Activated T-cell treated with anti-CD3 and anti-CD28 coated beads, Interleukin-2, amount 50 U/mL, for 24 hours (primary cell): ENCODE data around the gene RBM39.
A peak's percentile ranks its signal among the peaks of the same experiment; 100 is the strongest.
"Not testable (repeated sequence)": the region's sequence is repeated elsewhere in the genome, so short reads cannot be mapped to it uniquely, and the experiment has no call there.

Experiments used
- DNase-seq: peaks from one replicate; pipeline ENCODE4 v3.0.0-alpha.2; 2020
- H3K27ac Mint-ChIP-seq: 2 replicates; pipeline ENCODE4 v1.8.0; 2020; ENCODE audit warnings: mild to moderate bottlenecking, mixed read lengths
- H3K27me3 Mint-ChIP-seq: 2 replicates; pipeline ENCODE4 v1.8.0; 2020; ENCODE audit warnings: mixed read lengths
- H3K36me3 Mint-ChIP-seq: 2 replicates; pipeline ENCODE4 v1.8.0; 2020; ENCODE audit warnings: low read depth, mixed read lengths
- H3K4me1 Mint-ChIP-seq: 2 replicates; pipeline ENCODE4 v1.8.0; 2020; ENCODE audit warnings: low read depth, mixed read lengths
- H3K4me3 Mint-ChIP-seq: 2 replicates; pipeline ENCODE4 v1.8.0; 2020; ENCODE audit warnings: mild to moderate bottlenecking, moderate library complexity, mixed read lengths
- H3K9me3 Mint-ChIP-seq: 2 replicates; pipeline ENCODE4 v1.8.0; 2020; ENCODE audit warnings: mixed read lengths

Gene RBM39

DNA sequence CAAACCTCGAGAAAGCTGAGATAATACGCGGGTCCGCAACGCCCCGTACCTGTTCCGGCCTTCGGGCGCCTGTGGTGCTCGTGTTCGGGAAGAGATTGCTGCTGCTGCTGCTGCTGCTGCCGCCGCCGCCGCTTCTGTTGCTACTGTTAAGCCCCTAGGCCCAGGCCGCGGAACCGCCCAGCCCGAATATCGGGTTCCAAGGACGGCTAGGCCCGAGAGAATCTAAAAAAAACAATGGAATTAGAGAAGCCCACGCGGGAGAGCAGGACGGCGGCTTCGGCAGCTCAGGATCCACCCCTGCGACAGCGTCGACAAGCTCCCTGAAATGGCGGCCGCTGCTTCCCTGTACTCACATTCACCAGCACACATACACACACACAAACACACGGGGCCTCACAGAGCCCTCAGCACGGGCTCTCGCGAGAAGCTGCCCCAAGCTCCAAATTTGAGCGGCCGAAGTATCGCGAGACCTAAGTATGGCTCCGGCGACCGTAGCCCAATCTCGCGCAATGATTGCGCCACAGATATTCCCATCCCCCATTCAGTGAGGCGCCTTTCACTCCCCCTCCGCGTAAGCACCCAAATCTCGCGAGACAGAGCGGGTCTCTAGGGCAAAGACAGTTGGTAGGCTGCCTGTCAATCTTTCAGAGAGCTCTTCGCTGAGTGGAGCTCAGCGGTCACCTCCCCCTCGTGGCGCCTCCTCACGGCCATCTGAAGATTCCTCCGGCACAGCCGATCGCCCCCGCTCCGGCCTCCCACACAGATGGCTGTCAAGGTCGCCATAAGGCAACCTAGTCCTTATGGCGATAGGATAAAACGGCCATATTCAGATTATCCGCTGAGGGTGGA, at the start of gene RBM39:
RBM39 (minus strand) TSS at position 369 of the 849 bp plus-strand sequence. CDS start 1,386 bp downstream, outside the sequence.
- DNase-seq = peak; percentile 97
- Mint-ChIP-seq H3K27ac (peak within 1 kb of the TSS; percentile 98), H3K27me3 (no peaks in the 10 kb centered on the region), H3K4me1 (peaks cover 45% of the 10 kb centered on the region), H3K9me3 (no peaks in the 10 kb centered on the region), H3K4me3 (peak within 1 kb of the TSS; percentile 97), H3K36me3 (peaks cover 57% of the 10 kb centered on the region)

GRCh38 chr20:35791821-35792220, 49.8 kb upstream of the RBM39 start:
- Mint-ChIP-seq H3K27ac (peak overlapping the region; percentile 66), H3K4me1 (peaks cover 36% of the 10 kb centered on the region), H3K36me3 (peaks cover 41% of the 10 kb centered on the region), H3K27me3 (no peaks in the 10 kb centered on the region), H3K9me3 (no peaks in the 10 kb centered on the region), H3K4me3 (no peak overlapping the region)
- no peak for DNase-seq

- Mint-ChIP-seq H3K9me3 (no peaks in the 10 kb centered on the region), H3K36me3 (peaks cover 41% of the 10 kb centered on the region), H3K27me3 (no peaks in the 10 kb centered on the region), H3K4me3 (no peak overlapping the region), H3K4me1 (peaks cover 32% of the 10 kb centered on the region), H3K27ac (no peak overlapping the region)
- DNase-seq = no peak
Measured at GRCh38 chr20:35791097-35791496, 49.0 kb upstream of the RBM39 start.

DNA sequence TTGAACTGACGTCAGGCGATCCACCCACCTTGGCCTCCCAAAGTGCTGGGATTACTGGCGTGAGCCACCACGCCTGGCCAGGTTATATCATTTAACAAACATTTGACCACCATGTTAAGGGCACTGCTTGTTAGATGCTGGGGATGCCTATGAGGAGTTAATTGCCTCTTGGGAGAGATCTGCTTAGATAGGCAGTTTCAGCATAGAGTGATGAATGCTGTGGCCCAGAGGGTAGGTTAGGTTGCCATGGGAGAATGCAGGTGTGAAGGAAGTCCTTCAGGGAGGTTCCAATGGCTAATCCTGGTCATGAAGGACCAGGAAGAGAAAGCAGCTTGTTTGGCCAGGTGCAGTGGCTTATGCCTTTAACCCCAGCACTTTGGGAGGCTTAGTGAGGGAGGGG, 46.7 kb upstream of the RBM39 start:
- Mint-ChIP-seq H3K27me3 (no peaks in the 10 kb centered on the region), H3K4me1 (peaks cover 23% of the 10 kb centered on the region), H3K36me3 (peaks cover 40% of the 10 kb centered on the region), H3K4me3 (no peak overlapping the region), H3K9me3 (no peaks in the 10 kb centered on the region), H3K27ac (no peak overlapping the region)
- no peak for DNase-seq

- H3K36me3 Mint-ChIP-seq = peaks cover 51% of the 10 kb centered on the region
- not testable (repeated sequence) for H3K27ac Mint-ChIP-seq, H3K27me3 Mint-ChIP-seq, H3K4me3 Mint-ChIP-seq, H3K9me3 Mint-ChIP-seq, DNase-seq
- peaks cover 17% of the 10 kb centered on the region for H3K4me1 Mint-ChIP-seq
Measured at GRCh38 chr20:35785541-35785940, 43.5 kb upstream of the RBM39 start.

DNA sequence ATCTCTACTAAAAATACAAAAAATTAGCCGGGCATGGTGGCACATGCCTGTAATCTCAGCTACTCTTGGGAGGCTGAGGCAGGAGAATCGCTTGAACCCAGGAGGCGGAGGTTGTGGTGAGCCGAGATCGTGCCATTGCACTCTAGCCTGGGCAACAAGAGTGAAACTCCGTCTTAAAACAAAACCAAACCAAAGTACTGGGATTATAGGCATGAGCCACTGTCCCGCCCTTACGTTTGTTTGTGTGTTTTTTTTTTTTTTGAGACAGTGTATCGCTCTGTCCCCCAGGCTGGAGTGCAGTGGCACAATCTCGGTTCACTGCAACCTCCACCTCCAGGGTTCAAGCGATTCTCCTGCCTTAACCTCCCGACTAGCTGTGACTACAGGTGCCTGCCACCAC, 41.8 kb upstream of the RBM39 start:
- not testable (repeated sequence) for DNase-seq, H3K27ac Mint-ChIP-seq, H3K4me3 Mint-ChIP-seq, H3K27me3 Mint-ChIP-seq, H3K9me3 Mint-ChIP-seq
- peaks cover 24% of the 10 kb centered on the region for H3K4me1 Mint-ChIP-seq
- peaks cover 51% of the 10 kb centered on the region for H3K36me3 Mint-ChIP-seq

DNA sequence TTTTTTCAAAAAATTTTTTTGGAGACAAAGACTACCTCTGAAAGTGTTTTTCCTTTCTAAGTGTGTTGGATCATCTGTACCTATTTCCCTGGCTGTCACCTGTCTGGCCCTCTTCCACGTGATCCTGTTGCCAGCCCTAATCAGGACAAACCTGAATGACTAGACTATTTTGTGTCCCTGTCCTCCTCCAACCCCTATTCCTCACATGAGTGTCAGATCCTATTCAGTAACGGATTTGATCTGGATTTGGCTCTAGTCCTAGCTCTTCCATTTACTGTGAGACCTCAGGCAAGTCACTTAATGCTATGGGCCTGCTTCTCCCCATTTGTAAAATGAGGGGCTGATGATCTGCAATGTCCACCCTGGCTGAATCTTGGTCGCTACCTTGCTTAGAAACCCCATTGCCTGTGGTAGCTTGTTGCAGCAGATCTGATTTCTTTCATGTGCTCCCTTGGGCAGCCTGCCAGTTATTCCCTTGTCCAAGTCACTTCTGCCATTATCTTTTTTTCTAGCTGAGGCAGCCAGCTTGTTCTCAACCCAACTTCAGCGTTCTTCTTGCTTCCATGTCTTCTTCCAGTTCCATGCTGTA, 34.5 kb upstream of the RBM39 start:
- Mint-ChIP-seq H3K27ac (peak overlapping the region; percentile 65), H3K4me3 (no peak overlapping the region), H3K4me1 (peaks cover 66% of the 10 kb centered on the region), H3K36me3 (peaks cover 82% of the 10 kb centered on the region), H3K9me3 (peaks cover 1% of the 10 kb centered on the region), H3K27me3 (no peaks in the 10 kb centered on the region)
- DNase-seq = no peak

DNA sequence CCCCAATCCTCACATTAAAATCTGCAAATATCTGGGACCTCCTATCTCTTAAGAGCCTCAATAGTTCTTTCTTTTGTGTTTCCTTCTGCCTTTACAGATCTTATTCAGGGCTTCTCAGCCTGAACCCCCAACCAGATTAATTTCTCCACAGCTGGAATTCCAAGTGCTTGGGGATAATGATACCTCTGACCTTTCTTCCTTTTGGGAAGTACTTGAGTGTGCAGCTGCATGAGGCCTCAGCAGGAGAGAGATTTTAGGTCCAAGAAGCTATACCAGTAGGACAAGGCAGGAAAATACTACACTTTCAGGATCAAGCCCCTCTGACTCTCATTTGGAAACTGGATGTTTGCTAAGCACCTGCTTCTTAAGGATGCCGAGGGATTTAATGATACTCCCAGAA, 32.3 kb upstream of the RBM39 start:
- Mint-ChIP-seq H3K27me3 (no peaks in the 10 kb centered on the region), H3K4me3 (peak overlapping the region; percentile 83), H3K27ac (peak overlapping the region; percentile 93), H3K9me3 (peaks cover 7% of the 10 kb centered on the region), H3K4me1 (peaks cover 67% of the 10 kb centered on the region), H3K36me3 (peaks cover 72% of the 10 kb centered on the region)
- DNase-seq = no peak

DNA sequence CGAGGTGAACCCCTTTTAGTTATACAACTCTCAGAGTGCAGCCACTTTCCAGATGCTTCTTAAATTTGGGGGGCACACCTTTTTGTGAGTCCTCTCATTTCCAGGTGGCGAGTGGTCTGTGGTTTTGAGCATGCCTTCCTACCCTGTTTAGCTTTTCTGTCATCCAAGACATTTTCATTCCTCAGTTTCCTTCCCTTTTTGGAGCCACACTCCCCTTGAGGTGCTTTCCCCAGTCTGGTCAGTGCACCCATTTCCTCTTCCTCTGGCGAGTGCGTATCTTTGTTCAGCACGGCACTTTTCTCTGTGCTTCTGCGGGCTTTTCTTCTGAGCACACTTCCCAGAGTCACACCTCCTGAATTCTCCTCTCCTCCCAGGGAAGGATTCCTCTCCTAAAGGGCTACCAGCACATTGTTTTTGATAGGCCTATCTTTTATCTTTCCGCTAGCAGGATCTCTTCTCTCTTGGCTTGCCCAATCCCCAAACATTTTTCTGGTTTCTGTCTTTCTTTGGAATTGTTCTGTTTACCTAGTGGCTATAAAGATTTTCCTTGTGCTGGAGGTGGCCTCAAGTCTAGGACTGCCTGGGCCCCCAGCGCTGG, 31.2 kb upstream of the RBM39 start:
- H3K36me3 Mint-ChIP-seq = peaks cover 63% of the 10 kb centered on the region
- H3K27ac Mint-ChIP-seq = peak overlapping the region; percentile 93
- H3K9me3 Mint-ChIP-seq = peaks cover 7% of the 10 kb centered on the region
- DNase-seq = peak; percentile 38
- peaks cover 71% of the 10 kb centered on the region for H3K4me1 Mint-ChIP-seq
- H3K27me3 Mint-ChIP-seq = no peaks in the 10 kb centered on the region
- H3K4me3 Mint-ChIP-seq = peak overlapping the region; percentile 83

DNA sequence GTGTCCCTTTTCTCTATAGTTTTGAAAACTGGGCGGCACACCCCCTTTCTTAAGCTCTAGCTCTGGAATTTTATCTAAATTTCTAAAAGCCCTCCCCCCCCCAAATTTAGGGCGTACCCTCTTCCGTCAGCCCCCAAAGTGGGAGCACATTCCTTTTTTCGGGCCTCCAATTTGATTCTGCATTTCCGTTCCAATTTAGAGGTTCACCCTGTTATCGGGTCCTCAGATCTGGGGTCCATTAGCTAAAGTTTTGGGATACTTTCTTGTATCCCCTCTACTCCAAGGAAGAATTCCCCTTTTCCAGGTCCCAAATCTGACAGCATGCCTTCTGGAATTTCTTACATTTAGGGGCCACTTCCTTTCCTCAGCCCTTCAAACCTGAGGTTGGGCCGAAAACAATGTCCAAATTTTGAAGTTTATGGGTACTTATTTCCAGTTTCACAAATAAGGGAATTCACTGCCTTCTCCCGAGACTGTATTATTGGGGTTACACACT, 30.6 kb upstream of the RBM39 start:
- H3K4me1 Mint-ChIP-seq = peaks cover 73% of the 10 kb centered on the region
- H3K4me3 Mint-ChIP-seq = peak overlapping the region; percentile 83
- DNase-seq = no peak
- peak overlapping the region; percentile 93 for H3K27ac Mint-ChIP-seq
- H3K36me3 Mint-ChIP-seq = peaks cover 58% of the 10 kb centered on the region
- no peaks in the 10 kb centered on the region for H3K27me3 Mint-ChIP-seq
- H3K9me3 Mint-ChIP-seq = peaks cover 8% of the 10 kb centered on the region

GRCh38 chr20:35771689-35772562, 29.9 kb upstream of the RBM39 start, which contains the start of gene PHF20:
Gene PHF20, plus strand, starts transcription at chr20:35772015. Its CDS starts 29,508 bp downstream, at chr20:35801523.
- no peaks in the 10 kb centered on the region for H3K27me3 Mint-ChIP-seq
- peak; percentile 99 for DNase-seq
- peak within 1 kb of the TSS; percentile 83 for H3K4me3 Mint-ChIP-seq
- H3K4me1 Mint-ChIP-seq = peaks cover 71% of the 10 kb centered on the region
- peaks cover 51% of the 10 kb centered on the region for H3K36me3 Mint-ChIP-seq
- peak within 1 kb of the TSS; percentile 93 for H3K27ac Mint-ChIP-seq
- H3K9me3 Mint-ChIP-seq = peaks cover 8% of the 10 kb centered on the region

- H3K4me1 Mint-ChIP-seq = peaks cover 67% of the 10 kb centered on the region
- H3K27ac Mint-ChIP-seq = peak overlapping the region; percentile 89
- H3K4me3 Mint-ChIP-seq = peak overlapping the region; percentile 32
- H3K9me3 Mint-ChIP-seq = peaks cover 8% of the 10 kb centered on the region
- DNase-seq = no peak
- peaks cover 45% of the 10 kb centered on the region for H3K36me3 Mint-ChIP-seq
- no peaks in the 10 kb centered on the region for H3K27me3 Mint-ChIP-seq
Measured at GRCh38 chr20:35771367-35771688, 29.3 kb upstream of the RBM39 start.

- Mint-ChIP-seq H3K36me3 (peaks cover 23% of the 10 kb centered on the region), H3K27ac (peak overlapping the region; percentile 99), H3K27me3 (no peaks in the 10 kb centered on the region), H3K4me3 (no peak overlapping the region), H3K9me3 (peaks cover 8% of the 10 kb centered on the region), H3K4me1 (peaks cover 53% of the 10 kb centered on the region)
- peak; percentile 54 for DNase-seq
Measured at GRCh38 chr20:35768731-35769664, 26.9 kb upstream of the RBM39 start.
